Calu3 (cell line): ENCODE measurements around the gene PNKD. TPM values are rescaled to one million over a fixed set of nuclear protein-coding genes. Genes with fewer than 3 reads are reported as not detected.

Source experiments
- BruUV-seq: library from RNA; stranded (reverse); fragments of 400-500 nt; replicated peaks from 2 replicates; lab custom pipeline; 2021; lab: Mats Ljungman, UMichigan
- CTCF ChIA-PET: fragments of 300-600 bp; sonication (Branson Sonifier 250); formaldehyde crosslinking; loops from one replicate; lab custom pipeline; 2022; ENCODE audit warnings: antibody characterized with exemption; lab: Charles Lee
- DNase-seq: peaks from one replicate; pipeline ENCODE4 v3.0.0; 2022
- H3K27ac Mint-ChIP-seq: one replicate; pipeline ENCODE4 v1.8.0; 2022; ENCODE audit warnings: mixed read lengths; ENCODE audit not compliant: unreplicated experiment
- H3K27me3 Mint-ChIP-seq: one replicate; pipeline ENCODE4 v1.8.0; 2022; ENCODE audit warnings: mixed read lengths; ENCODE audit not compliant: unreplicated experiment
- H3K36me3 Mint-ChIP-seq: one replicate; pipeline ENCODE4 v1.8.0; 2022; ENCODE audit warnings: mild to moderate bottlenecking, moderate library complexity, mixed read lengths; ENCODE audit not compliant: insufficient read depth, unreplicated experiment
- H3K4me1 Mint-ChIP-seq: one replicate; pipeline ENCODE4 v1.8.0; 2022; ENCODE audit warnings: mild to moderate bottlenecking, low read depth, mixed read lengths; ENCODE audit not compliant: unreplicated experiment
- H3K4me3 Mint-ChIP-seq: one replicate; pipeline ENCODE4 v1.8.0; 2022; ENCODE audit warnings: mild to moderate bottlenecking, low read depth, moderate library complexity, mixed read lengths; ENCODE audit not compliant: unreplicated experiment
- H3K9me3 Mint-ChIP-seq: one replicate; pipeline ENCODE4 v1.8.0; 2022; ENCODE audit warnings: low read depth, mixed read lengths; ENCODE audit not compliant: unreplicated experiment
- intact Hi-C: fragments of 100-400 bp; cut with micrococcal nuclease; formaldehyde crosslinking; loops from one replicate; pipeline ENCODE4 v1.10.0; 2022; ENCODE audit not compliant: unreplicated experiment
- total RNA-seq: library from RNA; stranded (reverse); gene quantifications from 2 replicates; pipeline ENCODE4 v1.2.3, GENCODE V29; 2022
- TF ChIP-seq, protein P1 (sequence below): fragments of 200-600 bp; IDR thresholded peaks from one replicate; pipeline ENCODE4 v1.8.0; 2022; ENCODE audit warnings: antibody characterized with exemption; ENCODE audit not compliant: unreplicated experiment

PNKD gene
- total RNA-seq, 1 experiment from 2014 or later, result 46.8 TPM

DNA sequence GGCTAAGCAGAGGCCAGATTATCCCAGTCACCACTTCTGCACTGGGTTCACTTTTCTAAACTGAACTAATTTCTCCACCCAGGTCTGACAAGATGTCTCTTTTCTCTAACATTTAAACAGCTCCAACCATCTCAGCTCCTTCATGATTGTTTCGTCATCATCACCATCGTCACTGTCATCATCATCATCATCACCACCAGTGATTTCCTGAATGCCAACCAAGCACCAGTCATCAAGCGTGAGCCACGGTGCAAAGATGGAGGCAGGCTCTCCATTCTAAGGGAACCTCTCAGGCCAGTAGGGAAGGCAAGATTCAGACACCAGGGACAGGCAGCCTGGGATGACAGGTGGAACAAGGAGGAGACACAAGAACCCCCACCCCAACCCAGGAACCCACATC is 47.5 kb downstream of the PNKD start:
- intact Hi-C loops, result no loop called here
- no peak for DNase-seq
- CTCF ChIA-PET, result no interaction called here
- H3K27me3 Mint-ChIP-seq, result no peaks in the 10 kb centered on the region
- no peak overlapping the region for H3K4me3 Mint-ChIP-seq
- H3K9me3 Mint-ChIP-seq, result no peaks in the 10 kb centered on the region
- peaks cover 56% of the 10 kb centered on the region for H3K4me1 Mint-ChIP-seq
- BruUV-seq, result no TSS peak
- TF ChIP-seq, protein P1, sequence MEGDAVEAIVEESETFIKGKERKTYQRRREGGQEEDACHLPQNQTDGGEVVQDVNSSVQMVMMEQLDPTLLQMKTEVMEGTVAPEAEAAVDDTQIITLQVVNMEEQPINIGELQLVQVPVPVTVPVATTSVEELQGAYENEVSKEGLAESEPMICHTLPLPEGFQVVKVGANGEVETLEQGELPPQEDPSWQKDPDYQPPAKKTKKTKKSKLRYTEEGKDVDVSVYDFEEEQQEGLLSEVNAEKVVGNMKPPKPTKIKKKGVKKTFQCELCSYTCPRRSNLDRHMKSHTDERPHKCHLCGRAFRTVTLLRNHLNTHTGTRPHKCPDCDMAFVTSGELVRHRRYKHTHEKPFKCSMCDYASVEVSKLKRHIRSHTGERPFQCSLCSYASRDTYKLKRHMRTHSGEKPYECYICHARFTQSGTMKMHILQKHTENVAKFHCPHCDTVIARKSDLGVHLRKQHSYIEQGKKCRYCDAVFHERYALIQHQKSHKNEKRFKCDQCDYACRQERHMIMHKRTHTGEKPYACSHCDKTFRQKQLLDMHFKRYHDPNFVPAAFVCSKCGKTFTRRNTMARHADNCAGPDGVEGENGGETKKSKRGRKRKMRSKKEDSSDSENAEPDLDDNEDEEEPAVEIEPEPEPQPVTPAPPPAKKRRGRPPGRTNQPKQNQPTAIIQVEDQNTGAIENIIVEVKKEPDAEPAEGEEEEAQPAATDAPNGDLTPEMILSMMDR, result no peak
- H3K36me3 Mint-ChIP-seq, result peaks cover 11% of the 10 kb centered on the region
- no peak overlapping the region for H3K27ac Mint-ChIP-seq

DNA sequence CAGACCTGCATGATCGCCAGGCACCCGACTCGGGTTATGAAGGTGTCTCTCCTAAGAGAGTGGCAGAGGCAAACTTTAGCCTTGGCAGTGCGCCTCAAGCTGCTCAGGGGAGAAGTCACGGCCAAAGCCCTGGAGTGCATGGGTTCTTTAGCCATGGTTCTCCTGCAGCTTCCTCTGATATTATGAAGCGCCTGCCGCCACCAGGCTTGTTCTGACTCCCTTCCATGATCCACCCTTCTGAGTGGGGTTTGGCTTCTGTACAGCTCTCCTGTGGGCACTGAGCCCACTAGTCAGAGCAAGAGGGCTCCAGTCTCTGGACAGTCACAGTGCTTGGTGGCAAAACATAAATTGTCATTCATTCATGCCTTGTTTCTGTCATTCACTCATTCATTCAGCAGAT is 47.9 kb downstream of the PNKD start:
- TF ChIP-seq, protein P1, result no peak
- Mint-ChIP-seq H3K36me3 (peaks cover 15% of the 10 kb centered on the region), H3K9me3 (no peaks in the 10 kb centered on the region), H3K27me3 (no peaks in the 10 kb centered on the region), H3K27ac (no peak overlapping the region), H3K4me1 (peaks cover 57% of the 10 kb centered on the region), H3K4me3 (no peak overlapping the region)
- DNase-seq, result no peak
- no TSS peak for BruUV-seq
- intact Hi-C loops, result no loop called here
- CTCF ChIA-PET, result no interaction called here

- CTCF ChIA-PET, result no interaction called here
- TF ChIP-seq, protein P1, result no peak
- no peak overlapping the region for H3K4me3 Mint-ChIP-seq
- BruUV-seq, result no TSS peak
- no peak overlapping the region for H3K27ac Mint-ChIP-seq
- no peak for DNase-seq
- peaks cover 25% of the 10 kb centered on the region for H3K36me3 Mint-ChIP-seq
- intact Hi-C loops, result loop anchor here (5.0 kb wide), 1 partner anchor 37 kb away; the partner anchor contains the start of gene CATIP
- no peaks in the 10 kb centered on the region for H3K27me3 Mint-ChIP-seq
- H3K9me3 Mint-ChIP-seq, result no peaks in the 10 kb centered on the region
- H3K4me1 Mint-ChIP-seq, result peaks cover 66% of the 10 kb centered on the region
These were observed 49.6 kb downstream of the PNKD start for GRCh38 chr2:218319813-218320365.

DNA sequence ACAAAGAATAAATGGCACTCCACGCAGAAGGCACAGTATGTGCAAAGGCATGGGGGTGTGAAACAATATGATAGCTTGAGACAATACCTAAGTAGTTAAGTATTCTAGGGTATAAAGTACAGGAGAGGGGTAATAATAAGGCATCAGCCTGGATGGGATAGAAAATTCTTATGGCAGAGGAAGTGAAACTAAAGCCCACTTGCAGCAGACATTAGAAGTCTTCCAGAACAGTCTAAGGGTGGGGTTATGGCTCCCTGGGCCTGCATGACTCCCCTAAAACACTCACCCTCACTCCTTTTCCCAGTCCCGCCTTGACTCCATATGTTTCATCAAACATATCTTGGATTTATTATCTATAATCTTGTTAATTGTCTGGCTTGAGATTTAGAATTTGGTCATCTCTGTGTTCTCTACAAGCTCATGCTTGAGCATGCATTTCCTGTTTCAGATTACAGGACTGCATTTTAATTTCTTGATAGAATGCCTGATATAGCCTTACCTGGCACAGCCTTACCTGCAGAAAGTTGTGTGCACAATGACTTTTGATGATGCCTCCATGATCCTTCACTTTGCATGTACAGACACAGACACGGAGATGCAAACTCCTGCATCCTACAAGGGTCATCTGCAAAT is 50.5 kb downstream of the PNKD start:
- no TSS peak for BruUV-seq
- Mint-ChIP-seq H3K27ac (no peak overlapping the region), H3K27me3 (no peaks in the 10 kb centered on the region), H3K36me3 (peaks cover 25% of the 10 kb centered on the region), H3K4me3 (no peak overlapping the region), H3K9me3 (no peaks in the 10 kb centered on the region), H3K4me1 (peaks cover 59% of the 10 kb centered on the region)
- CTCF ChIA-PET, result interaction anchor here (0.6 to 0.9 kb wide), 2 partner anchors 12 to 75 kb away, joined by 3 to 7 read pairs; no protein-coding TSS in a partner anchor
- TF ChIP-seq, protein P1, result no peak
- no peak for DNase-seq
- intact Hi-C loops, result loop anchor here (5.0 kb wide), 1 partner anchor 36 kb away; the partner anchor contains the start of gene CATIP
